Neural cell (in vitro differentiated cells): Measurements from ENCODE around the gene NME7. TPM values are rescaled to one million over a fixed set of nuclear protein-coding genes. Genes with fewer than 3 reads are reported as not detected.

ENCODE experiments used
- H2AFZ ChIP-seq: fragments of 200-600, 300-800 bp; sonication (generic), shearing (Covaris generic); 2 replicates; pipeline ENCODE4 v1.6.0; 2014; ENCODE audit warnings: low read depth, mild to moderate bottlenecking, antibody characterized with exemption, low read length, moderate library complexity
- H3F3A ChIP-seq: fragments of 200-600 bp; shearing (Covaris generic); 2 replicates; pipeline ENCODE4 v1.6.1; 2016; ENCODE audit warnings: mild to moderate bottlenecking, moderate library complexity, mixed read lengths, antibody characterized with exemption, low read length; ENCODE audit not compliant: insufficient read depth, poor library complexity, severe bottlenecking
- H3K27ac ChIP-seq: fragments of 200-600, 300-800 bp; sonication (generic), shearing (Covaris generic); 2 replicates; pipeline ENCODE4 v1.5.1; 2014; ENCODE audit warnings: mild to moderate bottlenecking, low read length, moderate library complexity
- H3K27me3 ChIP-seq: fragments of 300-800, 200-600 bp; sonication (generic), shearing (Covaris generic); 2 replicates; pipeline ENCODE4 v1.6.0; 2014; ENCODE audit warnings: mild to moderate bottlenecking, low read depth, low read length, moderate library complexity; ENCODE audit not compliant: insufficient read depth
- H3K36me3 ChIP-seq: fragments of 300-800, 200-600 bp; sonication (generic), shearing (Covaris generic); 2 replicates; pipeline ENCODE4 v1.5.1; 2014; ENCODE audit warnings: mild to moderate bottlenecking, antibody characterized with exemption, low read length, moderate library complexity; ENCODE audit not compliant: insufficient read depth
- H3K4me2 ChIP-seq: fragments of 300-800, 200-600 bp; sonication (generic), shearing (Covaris generic); 2 replicates; pipeline ENCODE4 v1.6.0; 2014; ENCODE audit warnings: mild to moderate bottlenecking, low read length
- H3K4me3 ChIP-seq: fragments of 300-800, 200-600 bp; sonication (generic), shearing (Covaris generic); 2 replicates; pipeline ENCODE4 v1.5.1; 2014; ENCODE audit warnings: mild to moderate bottlenecking, low read length, moderate library complexity
- H3K79me2 ChIP-seq: fragments of 200-600 bp; shearing (Covaris generic); replicated peaks from 2 replicates; pipeline ENCODE4 v1.6.0; 2014; ENCODE audit warnings: mild to moderate bottlenecking, low read length, moderate library complexity; ENCODE audit not compliant: insufficient read depth
- H3K9ac ChIP-seq: fragments of 300-800, 200-600 bp; sonication (generic), shearing (Covaris generic); 2 replicates; pipeline ENCODE4 v1.6.1; 2016; ENCODE audit warnings: mild to moderate bottlenecking, low read length, mixed read lengths
- H3K9me2 ChIP-seq: fragments of 200-600 bp; shearing (Covaris generic); 2 replicates; pipeline ENCODE4 v1.6.1; 2016; ENCODE audit warnings: mild to moderate bottlenecking, low read length, mixed read lengths; ENCODE audit not compliant: insufficient read depth
- H3K9me3 ChIP-seq: fragments of 200-600, 300-800 bp; sonication (generic), shearing (Covaris generic); 2 replicates; pipeline ENCODE4 v1.6.1; 2016; ENCODE audit warnings: mild to moderate bottlenecking, mixed run types, low read length, moderate library complexity, mixed read lengths
- H4K20me1 ChIP-seq: fragments of 200-600 bp; shearing (Covaris generic); 2 replicates; pipeline ENCODE4 v1.6.1; 2016; ENCODE audit warnings: mild to moderate bottlenecking, mixed run types; ENCODE audit not compliant: insufficient read depth
- CTCF ChIP-seq: fragments of 450-650 bp; IDR thresholded peaks from 2 replicates; pipeline ENCODE4 v1.5.1; 2014; ENCODE audit warnings: antibody characterized with exemption, mild to moderate bottlenecking, moderate library complexity; ENCODE audit not compliant: poor library complexity, severe bottlenecking
- EP300 ChIP-seq: fragments of 450-650 bp; conservative IDR thresholded peaks from 2 replicates; pipeline ENCODE4 v1.6.1; 2014; ENCODE audit warnings: antibody characterized with exemption, mild to moderate bottlenecking, moderate library complexity; ENCODE audit not compliant: poor library complexity, severe bottlenecking
- EZH2 ChIP-seq: fragments of 200-600, 300-800 bp; shearing (Covaris generic), sonication (generic); IDR thresholded peaks from 2 replicates; pipeline ENCODE4 v1.6.1; 2014; ENCODE audit warnings: antibody characterized with exemption, low read length, borderline replicate concordance, mild to moderate bottlenecking; ENCODE audit not compliant: insufficient read depth, poor library complexity, severe bottlenecking
- MXI1 ChIP-seq: fragments of 450-650 bp; conservative IDR thresholded peaks from 2 replicates; pipeline ENCODE4 v1.6.1; 2014; ENCODE audit warnings: antibody characterized with exemption, mild to moderate bottlenecking; ENCODE audit not compliant: poor library complexity, severe bottlenecking
- POLR2AphosphoS5 ChIP-seq: IDR thresholded peaks from 2 replicates; pipeline ENCODE4 v1.6.1; 2012
- RAD21 ChIP-seq: fragments of 450-650 bp; conservative IDR thresholded peaks from 2 replicates; pipeline ENCODE4 v1.6.1; 2014; ENCODE audit warnings: antibody characterized with exemption, mild to moderate bottlenecking, moderate library complexity
- REST ChIP-seq: IDR thresholded peaks from 2 replicates; pipeline ENCODE4 v1.6.1; 2012; ENCODE audit warnings: borderline replicate concordance
- SMC3 ChIP-seq: fragments of 450-650 bp; conservative IDR thresholded peaks from 2 replicates; pipeline ENCODE4 v1.6.1; 2014; ENCODE audit warnings: antibody characterized with exemption, mild to moderate bottlenecking, moderate library complexity; ENCODE audit not compliant: poor library complexity
- TAF1 ChIP-seq: IDR thresholded peaks from 2 replicates; pipeline ENCODE4 v1.6.1; 2012; ENCODE audit warnings: low read depth
- polyA plus RNA-seq: library from polyadenylated mRNA; depleted of rRNA; stranded (reverse); fragments of >200 nt; gene quantifications from 2 replicates; pipeline ENCODE4 v1.2.3, GENCODE V29; 2014

NME7 gene
- polyA plus RNA-seq, 1 donor from 2014 or later: 42.4 TPM

DNA sequence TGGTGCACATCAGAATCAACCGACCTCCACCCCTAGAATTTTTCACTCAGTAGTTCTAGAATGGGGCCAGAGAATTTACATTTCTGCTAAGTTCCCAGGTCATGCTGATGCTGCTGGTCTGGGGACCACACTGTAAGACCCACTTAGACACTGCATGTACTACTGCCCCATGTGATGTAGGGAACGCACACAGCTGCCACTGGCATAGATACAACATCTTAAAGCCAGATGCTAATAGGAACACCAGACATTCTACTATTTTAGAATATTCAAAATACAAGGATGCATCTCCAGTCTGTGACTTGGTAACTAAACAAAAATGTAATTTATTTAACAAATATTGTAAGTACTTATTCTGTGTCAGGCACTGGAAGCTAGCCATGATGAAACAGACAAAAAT is 275.2 kb downstream of the NME7 start:
- no peak overlapping the region for H3K4me2 ChIP-seq
- H3K79me2 ChIP-seq: no peaks in the 10 kb centered on the region
- no peak overlapping the region for H3K9ac ChIP-seq
- H4K20me1 ChIP-seq: no peaks in the 10 kb centered on the region
- no peaks in the 10 kb centered on the region for H3F3A ChIP-seq
- no peak overlapping the region for H2AFZ ChIP-seq
- no peaks in the 10 kb centered on the region for H3K27me3 ChIP-seq
- H3K36me3 ChIP-seq: no peaks in the 10 kb centered on the region
- no peak overlapping the region for H3K4me3 ChIP-seq
- no peaks in the 10 kb centered on the region for H3K9me3 ChIP-seq
- no peak for TF ChIP-seq POLR2AphosphoS5
- no peak for TF ChIP-seq EP300
- TF ChIP-seq MXI1: no peak
- no peaks in the 10 kb centered on the region for H3K9me2 ChIP-seq
- H3K27ac ChIP-seq: no peak overlapping the region

- Histone ChIP-seq H3K9me2 (no peaks in the 10 kb centered on the region), H2AFZ (no peak overlapping the region), H3K9me3 (no peaks in the 10 kb centered on the region), H3K79me2 (no peaks in the 10 kb centered on the region), H3K27me3 (no peaks in the 10 kb centered on the region), H3K27ac (no peak overlapping the region), H3K36me3 (no peaks in the 10 kb centered on the region), H4K20me1 (no peaks in the 10 kb centered on the region), H3K4me2 (no peak overlapping the region), H3F3A (no peaks in the 10 kb centered on the region), H3K4me3 (no peak overlapping the region), H3K9ac (no peak overlapping the region)
- TF ChIP-seq CTCF (no peak), MXI1 (no peak), TAF1 (no peak), REST (no peak)
Observed at GRCh38 chr1:169091480-169091941, 276.1 kb downstream of the NME7 start.

DNA sequence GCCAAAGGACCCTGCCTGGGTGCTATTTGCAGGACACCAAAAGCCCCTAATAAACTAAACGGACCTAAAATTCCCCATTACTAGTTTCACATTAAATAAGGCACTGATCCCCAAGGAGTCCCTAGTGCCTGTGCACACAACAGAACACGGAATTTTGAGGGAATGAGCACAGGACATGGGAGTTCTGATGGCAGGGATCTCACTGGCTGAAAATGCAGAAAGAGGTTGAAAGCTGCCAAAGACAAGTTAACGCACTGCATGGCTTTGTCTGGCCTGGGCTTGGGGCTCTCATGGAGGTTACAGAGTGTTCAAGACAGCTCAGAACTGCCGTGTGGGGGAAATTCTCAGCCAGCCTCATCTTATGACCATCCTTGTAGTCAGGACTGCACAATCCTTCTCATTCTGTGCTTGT is 276.7 kb downstream of the NME7 start:
- no peak overlapping the region for H3K9ac ChIP-seq
- no peaks in the 10 kb centered on the region for H3K9me2 ChIP-seq
- no peak overlapping the region for H3K4me3 ChIP-seq
- no peaks in the 10 kb centered on the region for H3F3A ChIP-seq
- H4K20me1 ChIP-seq: no peaks in the 10 kb centered on the region
- no peaks in the 10 kb centered on the region for H3K79me2 ChIP-seq
- no peaks in the 10 kb centered on the region for H3K9me3 ChIP-seq
- no peak overlapping the region for H2AFZ ChIP-seq
- H3K27me3 ChIP-seq: no peaks in the 10 kb centered on the region
- H3K4me2 ChIP-seq: no peak overlapping the region
- H3K27ac ChIP-seq: no peak overlapping the region
- no peaks in the 10 kb centered on the region for H3K36me3 ChIP-seq
- TF ChIP-seq POLR2AphosphoS5: no peak
- TF ChIP-seq MXI1: no peak
- no peak for TF ChIP-seq TAF1
- TF ChIP-seq SMC3: no peak
- no peak for TF ChIP-seq EZH2
- no peak for TF ChIP-seq CTCF
- no peak for TF ChIP-seq RAD21
- TF ChIP-seq REST: no peak
- no peak for TF ChIP-seq EP300
